GM19043 (cell line): ENCODE data around the gene GLT1D1.
"Not testable (repeated sequence)": the region's sequence is repeated elsewhere in the genome, so short reads cannot be mapped to it uniquely, and the experiment has no call there.

Experiments used
- ATAC-seq: cut with Tn5 transposase; IDR thresholded peaks from one replicate; pipeline ENCODE4 v1.9.1; 2021; ENCODE audit warnings: low read depth; ENCODE audit not compliant: unreplicated experiment

Gene GLT1D1

DNA sequence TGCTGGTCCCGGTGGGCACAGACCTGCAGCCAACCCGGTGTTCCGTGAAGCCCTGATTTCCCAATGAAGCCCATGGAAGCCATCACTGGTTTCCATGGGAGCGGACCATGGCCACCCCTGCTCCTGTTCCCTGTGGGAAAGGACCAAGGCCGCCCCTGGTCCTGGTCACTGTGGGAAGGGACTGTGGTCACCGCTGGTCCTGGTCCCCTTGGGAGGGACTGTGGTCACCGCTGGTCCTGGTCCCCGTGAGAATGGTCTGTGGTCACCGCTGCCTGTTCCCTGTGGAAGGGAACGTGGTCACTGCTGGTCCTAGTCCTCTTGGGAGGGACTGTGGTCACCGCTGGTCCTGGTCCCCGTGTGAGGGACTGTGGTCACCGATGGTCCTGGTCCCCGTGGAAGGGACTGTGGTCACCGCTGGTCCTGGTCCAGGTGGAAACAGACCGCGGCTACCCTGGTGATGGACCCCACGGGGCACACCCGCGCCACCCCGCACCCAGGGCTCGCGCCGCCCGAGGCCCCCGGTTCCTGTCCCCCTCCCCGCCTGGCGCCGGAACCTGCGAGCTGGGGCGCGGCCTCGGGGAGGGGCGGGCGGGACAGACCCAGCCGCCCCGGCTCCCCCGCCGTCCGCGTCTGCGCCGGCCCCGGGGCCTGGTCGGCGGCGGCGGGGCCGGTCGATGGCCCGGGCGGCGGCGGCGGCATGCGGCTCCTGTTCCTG is at the start of gene GLT1D1:
Gene GLT1D1, plus strand, starts transcription at position 594 of the 715 bp plus-strand sequence. Its CDS starts 104 bp downstream, at position 698.
- ATAC-seq: no peak

DNA sequence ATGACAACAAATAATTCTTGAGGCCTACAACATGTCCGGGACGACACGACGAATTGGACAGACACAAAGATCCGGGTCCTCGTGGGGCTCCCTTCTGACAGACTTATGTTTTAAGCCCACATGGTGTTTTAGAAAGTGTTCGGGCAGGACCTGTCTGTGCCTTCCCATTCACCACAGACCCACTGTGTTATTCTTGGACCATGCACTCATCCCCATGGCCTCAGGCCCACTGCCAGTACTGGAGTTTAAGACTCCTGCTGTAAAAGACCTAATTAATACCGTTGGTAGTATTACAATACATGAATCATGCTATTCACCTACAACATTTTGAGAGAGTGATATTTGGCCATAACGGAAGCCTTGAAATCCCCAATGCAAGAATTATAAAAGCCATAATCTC is 49.5 kb upstream of the GLT1D1 start:
- no peak for ATAC-seq

DNA sequence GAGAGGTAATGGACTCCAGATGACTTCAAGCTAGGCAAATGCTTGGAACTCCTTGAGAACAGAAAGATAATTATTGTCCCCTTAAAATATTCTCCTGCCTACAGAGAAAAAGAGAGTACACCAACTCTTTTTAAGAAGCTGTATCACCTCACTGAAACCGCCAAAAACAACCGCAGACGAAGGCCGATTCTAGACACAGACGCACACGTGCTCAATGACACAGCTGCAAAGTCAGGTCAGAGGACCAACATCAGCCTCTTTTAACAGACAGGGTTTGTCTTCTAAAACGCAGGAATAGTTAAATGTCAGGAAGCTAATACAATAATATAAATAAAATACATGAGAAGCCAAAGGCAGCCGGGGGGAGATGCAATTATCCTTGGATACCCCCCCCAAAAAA is 48.5 kb upstream of the GLT1D1 start:
- ATAC-seq: no peak

DNA sequence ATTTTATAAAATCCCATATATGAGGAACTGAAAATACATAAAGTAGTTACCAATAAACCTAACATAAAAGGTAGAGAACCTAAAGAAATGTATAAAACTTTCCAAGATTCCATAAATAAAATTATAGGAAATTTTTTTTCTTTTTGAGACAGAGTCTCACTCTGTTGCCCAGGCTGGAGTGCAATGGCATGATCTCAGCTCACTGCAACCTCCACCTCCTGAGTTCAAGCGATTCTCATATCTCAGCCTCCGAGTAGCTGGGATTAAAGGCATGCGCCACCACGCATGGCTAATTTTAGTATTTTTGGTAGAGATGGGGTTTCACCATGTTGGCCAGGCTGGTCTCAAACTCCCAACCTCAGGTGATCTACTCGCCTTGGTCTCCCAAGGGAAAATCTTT is 47.9 kb upstream of the GLT1D1 start:
- ATAC-seq: not testable (repeated sequence)

DNA sequence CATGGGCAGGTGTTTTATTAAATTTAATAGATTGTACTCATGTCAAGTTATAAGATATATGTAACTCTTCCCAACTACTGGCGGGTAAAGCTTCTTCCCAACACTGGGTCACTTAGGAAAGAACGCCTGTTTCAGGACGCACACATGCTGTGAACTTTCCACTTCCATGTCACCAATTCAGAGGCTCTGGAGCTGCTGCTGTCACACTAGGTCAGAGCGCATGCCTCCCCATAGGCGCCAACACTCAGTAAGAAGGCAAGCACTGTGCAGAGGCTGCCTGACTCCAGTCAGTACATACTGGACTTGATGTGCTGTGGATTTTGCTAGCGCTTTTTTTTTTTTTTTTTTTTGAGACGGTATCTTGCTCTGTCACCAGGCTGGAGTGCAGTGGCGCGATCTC is 46.7 kb upstream of the GLT1D1 start:
- ATAC-seq: no peak

DNA sequence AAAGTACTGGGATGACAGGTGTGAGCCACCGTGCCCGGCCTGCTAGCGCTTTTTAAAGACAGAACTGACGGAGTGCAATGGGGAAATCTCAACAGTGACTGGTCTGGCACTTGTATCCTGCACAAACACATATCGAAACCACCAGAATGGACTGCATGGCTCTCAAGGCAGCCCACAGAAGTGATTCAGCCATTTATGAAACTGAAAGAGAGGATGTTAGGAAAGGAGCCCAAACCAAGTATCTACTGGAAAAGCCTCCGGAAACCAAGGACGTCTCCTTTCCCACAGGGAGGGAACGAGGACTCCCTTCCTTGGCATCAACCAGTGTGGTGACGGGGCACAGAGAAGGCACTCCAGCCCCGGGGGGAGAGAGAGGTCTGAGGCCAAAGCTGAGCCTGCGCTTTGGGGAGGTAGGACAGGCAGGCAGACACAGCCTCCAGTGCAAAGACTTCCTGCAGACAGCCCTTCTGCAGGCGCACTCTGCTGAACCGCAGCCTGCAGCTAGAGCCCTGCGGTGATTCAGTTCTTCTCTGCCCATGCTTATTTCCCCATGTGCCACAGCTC is 46.0 kb upstream of the GLT1D1 start:
- ATAC-seq: no peak

DNA sequence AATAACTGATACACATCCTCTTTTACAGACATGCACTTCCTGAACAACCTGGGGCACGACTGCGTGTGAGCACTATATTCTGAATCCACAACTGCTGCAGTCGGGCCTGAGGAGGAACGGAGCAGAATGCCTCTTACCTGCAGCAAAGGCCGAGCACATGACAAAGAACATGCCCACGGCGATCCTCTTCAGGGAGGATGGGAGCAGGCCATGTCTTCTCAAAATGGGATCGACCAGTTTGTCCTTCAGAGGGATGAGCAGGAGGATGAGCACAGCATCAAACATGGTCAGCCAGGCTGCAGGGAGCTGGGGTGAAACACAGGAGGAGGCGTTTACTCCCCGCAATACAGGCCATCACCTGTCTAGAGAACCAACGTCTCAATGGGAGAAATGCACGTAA is 44.6 kb upstream of the GLT1D1 start:
- no peak for ATAC-seq

DNA sequence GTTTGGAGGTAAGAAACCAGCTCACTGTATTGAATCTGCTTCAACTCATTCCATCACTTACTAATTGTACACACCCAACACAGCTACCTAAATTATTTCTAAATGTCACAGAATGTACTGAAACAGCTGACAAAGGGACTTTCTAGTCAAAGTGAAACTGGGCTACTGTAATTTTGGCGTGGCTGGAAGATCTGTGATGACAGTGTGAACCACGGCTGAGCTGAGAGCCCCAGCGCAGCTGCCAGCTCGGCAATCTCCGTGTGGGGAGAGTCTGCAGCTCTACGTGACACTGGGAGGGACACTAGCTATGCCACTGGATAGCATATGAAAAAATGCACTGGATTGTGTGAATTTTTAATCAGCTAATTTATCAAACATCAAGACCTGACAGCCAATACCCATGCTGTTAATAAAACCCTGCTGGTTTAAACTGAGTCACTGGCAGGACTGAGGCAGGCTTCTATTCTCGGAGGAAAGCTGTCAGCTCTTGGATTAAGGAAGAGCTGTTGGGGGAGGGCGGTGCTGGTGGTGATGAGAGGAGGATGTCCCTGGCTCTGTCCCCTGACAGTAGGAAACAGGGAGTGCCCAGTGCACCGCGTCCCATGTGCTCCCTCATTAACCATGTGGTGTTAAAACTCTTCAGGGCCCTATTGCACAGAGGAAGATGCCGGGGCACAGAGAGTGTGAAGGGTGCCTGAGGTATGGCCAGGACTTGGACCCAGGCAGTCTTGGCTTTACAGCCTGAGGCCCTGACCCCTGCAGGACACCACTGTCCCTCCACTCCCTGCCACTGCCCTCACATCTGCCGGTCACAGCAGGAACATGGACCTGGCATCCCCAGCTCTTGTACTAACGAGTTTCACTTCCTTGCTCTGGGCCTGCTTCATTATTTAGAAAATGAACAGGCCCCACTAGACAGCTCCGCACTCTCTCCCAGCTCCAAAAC is 42.8 kb upstream of the GLT1D1 start:
- ATAC-seq: peak; percentile 78

DNA sequence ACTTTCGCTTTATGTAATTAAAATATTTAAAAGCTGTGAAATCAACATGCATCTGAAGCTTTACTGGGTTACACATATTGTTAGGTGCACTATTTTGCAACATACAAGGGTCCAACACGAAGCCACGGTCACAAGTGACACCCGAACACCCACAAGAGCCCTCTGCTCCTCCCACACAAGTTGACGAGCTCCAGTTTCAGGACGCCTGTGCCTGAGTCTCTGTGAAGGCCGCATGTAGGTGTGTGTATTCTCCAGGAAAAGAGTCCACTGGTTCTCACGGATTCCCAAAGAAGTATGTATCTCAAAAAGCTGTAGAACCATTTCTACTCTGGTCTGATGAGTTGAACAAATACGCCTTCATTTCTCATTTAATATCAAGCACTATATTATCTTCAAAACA is 41.5 kb upstream of the GLT1D1 start:
- no peak for ATAC-seq

DNA sequence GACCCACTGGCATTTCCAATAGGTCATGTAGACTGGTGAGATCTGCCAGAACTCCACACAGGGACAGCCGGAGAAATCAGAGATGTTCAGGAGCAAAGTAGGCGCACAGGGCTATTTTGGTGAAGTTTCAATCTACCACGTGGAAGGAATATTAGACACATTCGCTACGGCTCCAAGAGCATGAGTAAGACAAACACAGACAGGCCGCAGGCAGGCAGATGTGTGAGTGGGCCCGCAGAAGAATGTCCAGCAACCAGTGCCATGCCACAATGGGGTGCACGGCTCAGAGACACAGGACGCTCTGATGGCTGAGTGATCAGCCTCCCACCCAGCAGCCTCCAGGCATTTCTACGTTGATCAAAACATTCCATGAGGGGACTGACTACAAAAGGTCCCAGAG is 39.9 kb upstream of the GLT1D1 start:
- no peak for ATAC-seq

DNA sequence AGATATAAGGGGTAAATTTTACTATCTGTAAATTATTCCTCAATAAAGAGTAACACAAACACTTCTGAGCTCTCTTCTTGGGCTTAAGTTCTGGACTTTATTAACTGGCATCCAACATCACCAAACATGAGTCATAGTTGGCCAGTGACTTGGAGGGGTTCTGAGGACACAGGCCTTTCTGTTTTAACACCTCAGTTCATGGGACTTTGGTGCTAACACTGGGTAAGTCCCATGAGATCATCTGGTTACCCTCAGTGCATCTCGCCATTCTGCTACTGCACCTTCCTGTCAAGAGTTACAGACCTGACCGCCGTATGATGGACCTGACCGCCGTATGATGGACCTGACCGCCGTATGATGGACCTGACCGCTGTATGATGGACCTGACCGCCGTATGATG is 39.4 kb upstream of the GLT1D1 start:
- ATAC-seq: peak; percentile 21

DNA sequence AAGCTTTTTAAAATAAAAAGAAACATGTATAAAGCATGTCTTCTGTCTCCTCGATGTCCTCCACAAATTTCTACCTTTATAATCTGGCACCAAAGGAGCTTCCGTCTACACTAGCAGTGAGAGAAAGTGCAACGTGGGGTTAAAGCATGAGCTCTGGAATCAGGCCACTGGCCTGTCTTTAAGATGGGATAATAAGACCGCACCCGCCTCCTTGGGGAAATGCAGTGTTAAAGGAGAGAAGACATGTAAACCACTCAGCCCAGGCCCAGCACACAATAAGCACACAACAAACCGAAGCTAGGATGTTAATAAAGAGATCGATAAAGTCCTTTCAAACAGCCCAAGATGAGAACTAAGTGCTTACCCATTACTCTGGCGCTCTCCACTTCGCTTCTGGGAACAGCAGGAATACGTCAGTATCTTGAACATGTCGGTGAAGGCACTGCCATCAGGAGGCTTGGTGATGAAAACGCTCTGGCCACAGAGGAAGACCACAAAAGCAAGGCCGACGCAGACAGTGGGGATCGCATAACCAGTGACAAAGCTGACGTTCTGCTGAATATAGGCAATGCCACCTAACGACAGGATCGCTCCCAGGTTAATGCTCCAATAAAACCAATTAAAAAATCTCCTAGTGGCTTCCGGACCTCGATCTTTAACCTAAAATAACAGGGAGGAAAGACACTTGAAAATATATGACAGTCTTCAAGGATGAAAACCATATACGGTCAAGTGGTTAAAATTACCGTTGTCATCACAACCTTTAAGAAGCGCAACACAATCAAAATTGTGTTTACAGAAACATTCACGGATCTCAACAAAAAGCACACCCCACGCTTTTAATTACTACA is 38.6 kb upstream of the GLT1D1 start:
- ATAC-seq: no peak

DNA sequence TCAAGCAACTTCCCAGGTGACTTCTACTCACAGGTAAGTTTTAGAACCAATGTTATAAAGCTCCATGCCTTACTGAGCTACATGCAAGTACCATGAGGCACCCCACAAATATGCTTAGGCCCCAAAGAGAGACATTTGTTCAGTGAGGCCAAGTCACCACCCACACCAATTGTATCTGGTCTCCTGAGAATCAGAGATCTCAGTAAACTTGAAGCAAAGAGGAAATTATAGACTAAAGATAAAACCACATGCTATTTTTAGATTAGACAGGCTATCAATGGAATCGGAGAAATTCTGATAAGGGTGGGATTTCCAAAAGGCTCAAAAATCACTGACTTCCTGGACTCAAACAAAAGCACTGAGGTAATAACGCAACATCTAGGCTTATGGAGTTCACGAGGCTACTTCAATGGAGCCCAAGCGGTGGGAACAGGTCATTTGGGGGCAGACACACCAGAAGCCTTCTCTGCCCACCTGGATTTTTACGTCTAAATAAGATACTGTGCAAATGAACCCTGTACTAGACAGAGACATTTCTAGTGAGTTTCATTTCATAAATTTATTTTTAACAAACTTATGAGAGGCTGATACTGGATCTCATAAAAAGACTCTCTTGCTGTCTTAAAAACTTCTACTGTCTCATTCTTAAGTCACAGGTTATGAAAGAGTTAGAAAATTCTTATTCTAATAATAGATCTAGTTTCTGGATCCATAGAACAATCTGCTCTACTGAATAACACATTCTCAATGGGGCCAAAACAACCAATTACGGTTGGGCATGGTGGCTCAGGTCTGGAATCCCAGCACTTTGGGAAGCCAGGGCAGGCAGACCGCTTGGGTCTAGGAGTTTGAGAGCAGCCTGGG is 37.3 kb upstream of the GLT1D1 start:
- ATAC-seq: no peak

DNA sequence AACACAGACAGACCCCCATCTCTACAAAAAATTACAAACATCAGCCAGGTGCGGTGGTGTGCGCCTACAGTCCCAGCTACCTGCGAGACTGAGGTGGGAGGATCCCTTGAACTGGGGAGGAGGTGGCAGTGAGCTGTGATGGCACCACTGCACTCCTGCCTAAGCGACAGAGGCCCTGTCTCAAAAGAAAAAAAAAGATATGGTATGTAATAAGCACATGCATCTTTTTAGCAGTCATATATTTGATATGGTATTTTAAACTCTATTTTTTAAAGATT is 36.7 kb upstream of the GLT1D1 start:
- ATAC-seq: no peak

DNA sequence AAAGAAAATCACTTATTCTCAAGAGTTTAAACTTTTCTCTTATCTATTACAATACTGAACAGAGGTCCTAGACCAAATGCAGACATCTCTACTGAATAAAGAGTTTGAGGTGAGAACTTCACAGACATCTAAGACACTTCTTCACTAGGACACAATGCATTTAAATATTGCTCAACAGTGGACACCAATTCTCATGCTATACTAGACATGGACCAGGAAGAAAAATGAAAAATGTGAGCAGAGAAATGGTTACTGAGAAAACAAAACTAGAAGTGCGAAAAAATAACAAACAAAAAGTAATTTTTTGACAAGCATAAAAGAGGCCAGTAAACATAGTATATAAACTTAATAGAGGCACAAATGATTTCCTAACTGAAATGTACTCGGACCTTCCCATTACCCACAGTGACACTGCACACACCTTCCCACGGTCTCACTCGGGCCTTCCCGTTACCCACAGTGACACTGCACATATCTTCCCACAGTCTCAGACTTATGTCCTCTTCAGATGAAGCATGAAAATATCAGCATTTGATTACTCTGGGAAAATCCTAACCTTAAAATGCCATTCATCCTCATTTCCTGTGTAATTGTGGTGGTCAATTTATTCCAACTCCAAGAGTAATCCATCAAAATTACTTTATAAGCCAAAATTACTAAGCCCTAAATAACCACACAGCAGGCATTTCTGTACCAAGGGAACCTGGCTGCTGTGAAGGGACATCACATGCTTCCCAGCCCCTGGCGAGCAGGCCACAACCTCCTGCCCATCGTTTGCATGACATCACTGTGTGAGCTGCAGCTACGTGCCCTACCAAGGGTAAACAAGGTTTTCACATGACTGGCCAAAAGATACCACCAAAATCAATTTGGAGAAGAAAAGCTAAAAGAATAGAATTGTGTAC is 35.9 kb upstream of the GLT1D1 start:
- ATAC-seq: peak; percentile 34

DNA sequence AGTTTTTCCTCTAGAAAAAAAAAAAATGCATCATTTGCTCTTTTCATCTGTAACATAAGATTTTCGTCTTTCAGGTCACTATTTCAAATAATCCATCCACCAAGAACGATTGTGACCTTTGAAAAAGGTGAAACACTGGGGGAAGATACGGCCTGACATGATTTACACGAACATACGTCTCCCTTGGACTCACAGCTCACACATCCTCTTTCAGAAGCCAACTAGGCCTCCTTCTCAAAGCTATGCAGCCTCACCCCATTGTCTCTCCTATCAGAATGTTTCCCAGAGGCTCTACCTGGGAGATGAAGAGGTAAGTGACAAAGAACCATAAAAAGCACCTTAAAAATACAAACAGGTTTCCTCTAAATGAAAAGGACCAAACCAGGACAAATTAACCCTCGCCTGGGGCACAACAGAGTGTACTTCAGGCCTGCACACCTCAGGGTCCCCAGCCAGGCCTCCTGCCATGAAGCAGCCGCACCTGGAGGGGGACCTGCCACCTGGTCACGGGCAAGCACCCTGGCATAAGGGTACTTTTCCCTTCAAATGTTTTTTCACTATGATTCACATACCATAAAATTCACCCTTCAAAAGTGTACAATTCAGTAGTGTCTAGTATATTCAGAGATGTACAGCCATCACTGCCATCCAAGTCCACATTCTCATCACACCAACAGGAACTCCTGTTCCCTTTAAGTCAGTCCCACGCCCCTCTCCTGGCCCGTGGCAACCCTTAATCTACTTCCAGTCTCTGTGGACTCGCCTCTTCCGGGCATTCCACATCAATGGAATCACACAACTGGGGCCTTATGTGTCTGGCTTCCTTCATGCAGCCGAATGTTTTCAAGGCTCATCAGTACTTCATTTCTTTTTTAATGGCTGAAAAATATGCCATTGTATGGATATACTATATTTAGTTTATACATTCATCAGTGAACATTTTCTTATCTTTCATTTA is 34.9 kb upstream of the GLT1D1 start:
- ATAC-seq: peak; percentile 40

DNA sequence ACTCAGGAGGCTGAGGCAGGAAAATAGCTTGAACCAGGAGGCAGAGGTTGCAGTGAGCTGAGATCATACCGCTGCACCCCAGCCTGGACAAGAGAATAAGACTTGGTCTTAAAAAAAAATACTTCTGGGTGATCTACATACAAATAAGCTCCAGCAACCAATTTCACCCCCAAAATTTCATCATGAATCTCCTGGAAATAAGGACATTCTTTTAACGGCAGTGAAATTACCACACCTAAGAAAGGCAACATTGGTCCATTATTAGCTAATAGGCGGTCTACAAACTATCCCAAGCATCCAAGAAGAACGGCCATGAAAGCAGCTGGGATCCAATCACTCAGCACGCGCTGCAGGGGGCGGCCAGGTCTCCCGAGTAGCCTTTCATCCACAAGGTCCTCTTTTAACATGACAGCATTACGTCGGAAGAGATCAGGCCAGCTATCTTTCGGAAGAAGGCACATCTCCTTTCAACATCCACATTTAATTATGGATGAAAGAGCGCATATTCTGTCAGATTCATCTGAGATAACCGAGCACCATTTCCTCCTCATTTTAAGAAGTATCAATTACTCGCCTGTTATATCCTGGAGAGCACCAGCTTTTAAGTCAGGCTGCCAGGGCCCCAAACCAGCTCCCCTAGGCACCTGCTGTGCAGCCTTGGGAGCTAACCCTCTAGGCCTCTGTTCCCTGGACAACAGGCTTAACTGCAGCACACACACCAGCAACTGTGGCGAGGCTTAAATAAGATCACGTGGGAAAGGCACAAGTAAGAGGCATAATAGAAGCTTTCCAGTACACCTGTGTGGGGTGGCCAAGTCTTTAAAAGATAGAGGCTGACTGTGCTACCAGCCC is 33.8 kb upstream of the GLT1D1 start:
- ATAC-seq: no peak
